Activated T-cell treated with anti-CD3 and anti-CD28 coated beads, Interleukin-2, amount 50 U/mL, for 24 hours (primary cell): ENCODE data around the gene RECK.

Experiments used
- DNase-seq: peaks from one replicate; pipeline ENCODE4 v3.0.0-alpha.2; 2020
- H3K27ac Mint-ChIP-seq: 2 replicates; pipeline ENCODE4 v1.8.0; 2020; ENCODE audit warnings: mild to moderate bottlenecking, mixed read lengths
- H3K27me3 Mint-ChIP-seq: 2 replicates; pipeline ENCODE4 v1.8.0; 2020; ENCODE audit warnings: mixed read lengths
- H3K36me3 Mint-ChIP-seq: 2 replicates; pipeline ENCODE4 v1.8.0; 2020; ENCODE audit warnings: low read depth, mixed read lengths
- H3K4me1 Mint-ChIP-seq: 2 replicates; pipeline ENCODE4 v1.8.0; 2020; ENCODE audit warnings: low read depth, mixed read lengths
- H3K4me3 Mint-ChIP-seq: 2 replicates; pipeline ENCODE4 v1.8.0; 2020; ENCODE audit warnings: mild to moderate bottlenecking, moderate library complexity, mixed read lengths
- H3K9me3 Mint-ChIP-seq: 2 replicates; pipeline ENCODE4 v1.8.0; 2020; ENCODE audit warnings: mixed read lengths

The RECK gene

DNA sequence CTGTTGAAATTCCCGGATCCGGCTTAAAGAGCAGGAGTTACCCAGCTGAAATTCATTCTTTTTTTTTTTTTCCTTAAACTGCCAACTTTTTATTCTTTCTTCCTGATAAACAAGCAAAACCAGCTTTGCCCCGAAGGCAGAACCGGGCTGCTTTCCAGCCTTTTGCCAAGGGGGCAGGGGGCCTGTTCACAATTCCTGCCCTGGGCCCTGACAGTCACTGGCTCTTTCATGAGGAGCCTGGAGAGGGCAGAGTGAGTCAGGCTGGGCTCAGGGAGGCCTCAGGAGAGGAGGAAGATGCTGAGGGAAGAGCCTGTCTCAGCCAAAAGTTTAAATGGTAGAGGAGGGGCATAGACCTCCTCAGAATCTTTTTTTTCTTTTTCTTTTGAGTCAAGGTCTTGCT lies 104.6 kb downstream of the RECK start:
- Mint-ChIP-seq H3K9me3 (peaks cover 11% of the 10 kb centered on the region), H3K4me3 (no peak overlapping the region), H3K36me3 (peaks cover 16% of the 10 kb centered on the region), H3K27ac (peak overlapping the region; percentile 76), H3K27me3 (peaks cover 2% of the 10 kb centered on the region), H3K4me1 (peaks cover 88% of the 10 kb centered on the region)
- DNase-seq, result no peak

DNA sequence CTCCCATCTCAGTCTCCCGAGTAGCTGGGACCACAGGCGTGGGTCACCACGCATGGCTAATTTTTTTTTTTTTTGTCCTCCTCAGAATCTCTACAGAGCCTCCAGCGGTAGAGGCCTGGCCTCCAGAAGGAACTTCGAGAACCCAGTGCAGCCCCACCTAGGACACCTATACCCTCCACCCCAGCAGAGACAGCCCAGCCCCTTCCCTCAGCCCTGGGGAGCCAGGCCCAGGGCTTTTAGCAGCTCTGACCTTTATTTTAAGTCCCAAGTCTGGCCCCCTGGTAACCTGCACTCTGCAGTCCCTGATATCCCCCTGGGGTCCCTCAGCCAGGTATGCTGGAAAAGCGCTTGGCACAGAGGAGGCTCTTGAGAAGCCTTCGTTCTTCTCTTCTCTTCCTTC lies 105.0 kb downstream of the RECK start:
- peaks cover 2% of the 10 kb centered on the region for H3K27me3 Mint-ChIP-seq
- H3K27ac Mint-ChIP-seq, result peak overlapping the region; percentile 52
- H3K4me3 Mint-ChIP-seq, result no peak overlapping the region
- H3K36me3 Mint-ChIP-seq, result peaks cover 18% of the 10 kb centered on the region
- DNase-seq, result no peak
- H3K4me1 Mint-ChIP-seq, result peaks cover 90% of the 10 kb centered on the region
- peaks cover 12% of the 10 kb centered on the region for H3K9me3 Mint-ChIP-seq

DNA sequence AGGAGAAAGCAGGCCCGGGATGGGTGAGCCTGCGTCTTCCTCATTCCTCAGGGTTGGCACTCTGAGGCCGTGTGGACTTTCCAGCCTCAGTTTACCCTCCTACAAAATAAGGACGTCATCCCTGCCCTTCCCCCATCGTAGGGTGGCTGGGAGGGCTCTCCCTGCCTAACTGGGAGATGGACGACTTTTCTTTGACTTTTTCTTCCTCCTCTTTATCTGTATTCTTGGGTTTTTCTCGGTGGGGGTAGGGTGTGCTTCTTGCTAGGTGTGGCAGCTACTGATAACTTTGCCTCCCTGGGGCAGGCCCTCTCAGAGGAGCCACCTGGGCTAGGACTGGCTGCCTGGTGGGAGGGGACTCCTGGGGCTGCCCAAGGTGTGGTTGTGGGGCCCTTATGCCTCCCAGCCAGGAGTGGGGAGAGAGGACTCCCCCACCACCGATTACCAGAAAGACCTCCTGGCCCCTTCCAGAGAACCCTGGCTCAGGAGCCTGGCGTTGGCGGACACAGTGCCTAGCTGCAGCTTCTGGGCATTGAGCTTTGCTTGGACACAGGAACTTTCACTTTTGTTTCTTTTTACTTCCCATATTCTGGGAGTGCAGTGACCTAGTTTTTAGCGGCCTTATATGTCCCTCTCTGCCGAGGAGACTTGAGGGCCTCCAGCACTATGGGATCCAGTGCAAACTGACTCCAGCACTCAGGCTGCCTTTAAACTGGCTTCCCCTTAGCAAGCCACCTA lies 106.0 kb downstream of the RECK start:
- peaks cover 91% of the 10 kb centered on the region for H3K4me1 Mint-ChIP-seq
- DNase-seq, result no peak
- peaks cover 21% of the 10 kb centered on the region for H3K36me3 Mint-ChIP-seq
- peak overlapping the region; percentile 58 for H3K4me3 Mint-ChIP-seq
- peaks cover 12% of the 10 kb centered on the region for H3K9me3 Mint-ChIP-seq
- H3K27me3 Mint-ChIP-seq, result no peaks in the 10 kb centered on the region
- H3K27ac Mint-ChIP-seq, result peak overlapping the region; percentile 87

DNA sequence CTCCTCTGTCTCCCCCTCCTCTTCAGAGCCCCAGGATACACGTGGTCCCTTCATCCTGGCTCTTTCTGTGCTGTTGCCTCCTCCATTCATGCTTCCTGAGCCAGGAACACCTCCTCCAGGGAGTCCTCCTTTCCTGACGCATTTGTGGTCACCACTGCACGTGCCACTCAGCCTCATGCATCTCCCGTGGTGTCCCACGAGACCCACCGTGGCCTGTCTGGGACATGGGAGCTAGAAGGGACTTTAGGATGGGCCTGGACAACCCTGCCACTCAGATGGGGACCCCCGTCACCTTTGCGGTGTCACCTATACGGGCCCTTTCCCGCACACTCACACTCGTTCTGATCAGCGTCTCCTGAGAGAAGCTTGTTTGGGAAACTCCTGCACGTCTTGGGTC lies 106.5 kb downstream of the RECK start:
- DNase-seq, result peak; percentile 39
- Mint-ChIP-seq H3K27ac (peak overlapping the region; percentile 87), H3K27me3 (no peaks in the 10 kb centered on the region), H3K4me1 (peaks cover 92% of the 10 kb centered on the region), H3K9me3 (peaks cover 12% of the 10 kb centered on the region), H3K4me3 (peak overlapping the region; percentile 58), H3K36me3 (peaks cover 24% of the 10 kb centered on the region)

DNA sequence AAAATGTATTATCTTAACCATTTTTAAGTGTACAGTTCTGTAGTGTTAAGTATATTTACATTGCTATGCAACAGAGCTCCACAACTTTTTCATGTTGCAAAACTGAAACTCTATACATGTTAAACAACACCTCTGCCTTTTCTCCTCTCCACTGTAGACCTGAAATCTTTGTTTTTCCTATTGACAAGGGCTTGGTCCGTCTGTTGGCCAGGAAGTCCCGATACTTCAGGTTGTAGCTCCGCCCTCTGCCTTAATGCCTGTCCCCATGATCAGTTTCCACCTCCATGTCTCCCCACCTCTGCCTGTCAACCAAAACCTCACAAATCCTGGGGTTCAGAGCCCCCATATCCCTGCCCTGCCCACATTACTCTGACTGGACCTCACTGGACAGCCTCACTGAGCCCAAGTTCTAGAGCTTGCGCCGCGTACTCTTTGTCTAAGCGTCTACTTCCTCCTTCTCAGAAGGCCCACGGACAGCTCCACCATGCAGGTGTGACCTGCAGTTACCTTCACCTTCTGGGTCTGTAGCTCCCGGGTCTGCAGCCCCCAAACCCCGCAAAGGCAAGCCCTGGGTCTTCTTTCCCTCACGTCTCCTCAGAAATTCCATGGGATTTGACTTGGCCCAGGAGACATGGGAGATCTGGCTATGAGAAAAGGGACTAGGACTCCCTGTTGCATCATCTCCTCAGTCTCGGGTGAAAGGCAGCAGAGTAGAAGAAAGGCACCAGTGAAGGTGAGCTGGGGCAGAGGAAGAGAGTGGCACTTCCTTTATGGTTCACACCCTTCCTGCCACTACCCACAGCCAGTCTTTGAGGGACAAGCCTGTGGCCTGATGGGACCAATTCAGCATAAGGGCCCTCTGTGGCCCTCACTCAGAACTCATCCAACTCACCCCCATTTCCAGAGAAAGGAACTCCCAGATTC lies 107.9 kb downstream of the RECK start:
- H3K4me3 Mint-ChIP-seq, result peak overlapping the region; percentile 58
- H3K27me3 Mint-ChIP-seq, result no peaks in the 10 kb centered on the region
- DNase-seq, result peak; percentile 52
- H3K36me3 Mint-ChIP-seq, result peaks cover 26% of the 10 kb centered on the region
- H3K4me1 Mint-ChIP-seq, result peaks cover 90% of the 10 kb centered on the region
- H3K9me3 Mint-ChIP-seq, result peaks cover 12% of the 10 kb centered on the region
- peak overlapping the region; percentile 87 for H3K27ac Mint-ChIP-seq

DNA sequence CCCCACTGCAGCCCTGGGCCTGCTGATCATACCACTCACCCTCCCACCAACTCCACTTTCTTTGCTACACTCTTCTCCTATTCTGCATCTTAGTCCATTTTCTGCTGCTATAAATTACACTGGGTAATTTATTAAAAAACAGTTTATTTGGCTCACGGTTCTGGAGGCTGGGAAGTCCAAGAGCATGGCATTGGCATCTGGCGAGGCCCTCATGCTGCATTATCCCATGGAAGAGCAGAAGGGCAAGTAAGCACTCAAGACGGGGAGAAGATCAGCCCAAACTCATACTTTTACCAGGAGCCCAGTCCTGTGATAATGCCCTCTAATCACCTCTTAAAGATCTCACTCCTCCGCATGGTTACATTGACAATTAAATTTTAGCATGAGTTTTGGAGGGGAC lies 109.3 kb downstream of the RECK start:
- H3K4me3 Mint-ChIP-seq, result no peak overlapping the region

DNA sequence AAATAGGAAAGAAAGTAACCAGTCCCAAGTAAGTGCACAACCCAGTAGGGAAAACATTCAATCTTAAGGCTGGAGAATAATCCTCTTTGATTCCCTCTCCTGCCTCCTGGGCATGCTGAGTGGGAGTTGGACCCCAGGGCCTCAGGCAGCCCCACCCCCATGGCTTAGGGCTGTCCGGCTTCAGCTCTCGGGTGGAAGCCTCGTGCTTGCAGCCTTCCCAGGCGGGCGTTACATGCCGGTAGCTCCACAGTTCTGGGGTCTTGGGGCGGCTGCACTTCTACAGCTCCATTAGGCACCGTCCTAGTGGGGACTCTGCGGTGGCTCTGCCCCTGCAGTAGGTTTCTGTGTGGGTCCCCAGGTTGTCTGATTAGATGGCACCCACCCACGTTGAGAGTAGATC lies 109.9 kb downstream of the RECK start:
- no peak for DNase-seq
- Mint-ChIP-seq H3K9me3 (peaks cover 12% of the 10 kb centered on the region), H3K27me3 (no peaks in the 10 kb centered on the region), H3K27ac (no peak overlapping the region), H3K4me1 (peaks cover 91% of the 10 kb centered on the region), H3K36me3 (peaks cover 27% of the 10 kb centered on the region), H3K4me3 (no peak overlapping the region)

More for the DNA sequence above, 109.3 kb downstream of the RECK start:
- Mint-ChIP-seq H3K27me3 (no peaks in the 10 kb centered on the region), H3K36me3 (peaks cover 26% of the 10 kb centered on the region), H3K27ac (no peak overlapping the region), H3K9me3 (peaks cover 12% of the 10 kb centered on the region), H3K4me1 (peaks cover 90% of the 10 kb centered on the region)
- no peak for DNase-seq

DNA sequence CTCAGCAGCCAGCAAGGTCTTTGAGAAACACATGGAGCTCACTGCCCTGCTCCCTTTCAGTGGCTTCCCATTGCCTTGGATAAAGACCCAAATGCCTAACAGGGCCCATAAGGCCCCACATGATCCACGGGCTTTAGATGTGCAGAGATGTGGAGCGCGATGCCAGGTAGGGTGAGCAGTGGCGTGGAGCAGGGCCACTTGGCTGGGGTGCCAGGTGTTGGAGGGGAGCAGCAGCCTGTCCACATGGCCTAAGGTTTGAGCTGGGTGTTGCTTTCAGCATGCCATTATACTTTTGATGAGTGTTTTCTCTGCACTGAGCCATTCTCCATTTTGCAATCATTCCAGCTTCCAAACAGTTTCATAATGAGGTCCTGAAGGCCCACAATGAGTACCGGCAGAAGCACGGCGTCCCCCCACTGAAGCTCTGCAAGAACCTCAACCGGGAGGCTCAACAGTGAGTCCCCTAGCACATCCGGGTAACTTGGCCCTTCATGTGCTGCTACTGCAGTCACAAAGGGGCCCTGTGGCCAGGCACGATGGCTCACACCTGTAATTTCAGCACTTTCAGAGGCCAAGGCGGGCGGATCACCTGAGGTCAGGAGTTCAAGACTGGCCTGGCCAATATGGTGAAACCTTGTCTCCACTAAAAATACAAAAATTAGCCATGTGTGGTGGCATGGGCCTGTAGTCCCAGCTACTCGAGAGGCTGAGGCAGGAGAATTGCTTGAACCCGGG lies 110.9 kb downstream of the RECK start:
- H3K27me3 Mint-ChIP-seq, result no peaks in the 10 kb centered on the region
- H3K27ac Mint-ChIP-seq, result no peak overlapping the region
- no peak overlapping the region for H3K4me3 Mint-ChIP-seq

DNA sequence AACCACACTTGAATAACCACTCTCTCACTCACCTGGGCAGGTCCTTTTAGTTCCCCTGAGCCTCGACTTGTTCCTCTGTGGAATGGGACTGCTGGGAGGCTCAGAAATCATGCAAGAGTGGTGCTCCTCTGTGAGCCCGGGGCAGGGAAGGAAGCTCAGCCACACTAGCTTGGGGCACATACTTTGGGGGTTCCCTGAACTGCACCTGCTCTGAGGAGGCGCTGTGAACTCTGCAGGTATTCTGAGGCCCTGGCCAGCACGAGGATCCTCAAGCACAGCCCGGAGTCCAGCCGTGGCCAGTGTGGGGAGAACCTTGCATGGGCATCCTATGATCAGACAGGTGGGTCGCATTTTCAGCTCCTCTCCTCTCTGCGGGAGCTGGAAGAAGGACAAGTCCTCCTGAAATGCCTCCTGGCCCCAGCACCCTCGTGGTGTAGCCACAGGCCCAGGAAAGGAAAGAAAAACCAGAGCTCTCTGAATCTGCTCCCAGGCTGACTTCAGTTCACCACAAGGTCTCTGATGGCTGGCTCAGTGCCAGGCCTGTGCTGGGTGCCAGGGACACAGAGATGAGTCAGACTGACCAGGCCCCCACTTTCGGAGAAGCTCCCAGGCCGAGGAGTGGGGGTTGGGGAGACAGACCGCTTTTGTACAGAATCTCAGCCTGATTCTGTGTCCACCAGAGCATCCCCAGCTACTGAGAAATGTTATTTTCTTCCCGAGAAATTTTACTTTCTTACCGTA lies 111.8 kb downstream of the RECK start:
- DNase-seq, result peak; percentile 73
- H3K9me3 Mint-ChIP-seq, result peaks cover 12% of the 10 kb centered on the region
- H3K27me3 Mint-ChIP-seq, result no peaks in the 10 kb centered on the region
- H3K4me1 Mint-ChIP-seq, result peaks cover 89% of the 10 kb centered on the region
- H3K27ac Mint-ChIP-seq, result peak overlapping the region; percentile 38
- no peak overlapping the region for H3K4me3 Mint-ChIP-seq
- H3K36me3 Mint-ChIP-seq, result peaks cover 32% of the 10 kb centered on the region

More for the DNA sequence above, 110.9 kb downstream of the RECK start:
- no peak for DNase-seq
- Mint-ChIP-seq H3K4me1 (peaks cover 90% of the 10 kb centered on the region), H3K36me3 (peaks cover 32% of the 10 kb centered on the region), H3K9me3 (peaks cover 12% of the 10 kb centered on the region)

DNA sequence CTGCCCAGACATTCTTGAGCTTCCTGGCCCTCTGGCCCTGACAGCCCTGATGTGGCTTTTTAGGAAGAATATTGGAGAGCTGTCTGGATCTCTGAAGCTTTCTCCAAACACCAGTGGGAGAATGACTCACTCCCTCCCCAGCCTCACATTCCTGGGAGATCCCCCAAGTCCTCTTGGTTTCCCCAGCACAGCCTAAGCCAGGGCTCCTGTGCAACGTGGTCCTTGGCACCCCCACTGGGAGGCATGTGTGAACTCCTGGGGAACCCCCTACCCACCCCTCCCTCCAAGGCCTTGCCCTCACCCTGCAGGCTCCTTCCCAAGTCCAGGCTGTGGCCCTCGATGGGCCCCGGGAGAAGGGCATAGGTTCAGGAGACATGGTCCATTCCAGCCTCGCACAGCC lies 112.5 kb downstream of the RECK start:
- H3K36me3 Mint-ChIP-seq, result peaks cover 29% of the 10 kb centered on the region
- H3K9me3 Mint-ChIP-seq, result peaks cover 12% of the 10 kb centered on the region
- peaks cover 87% of the 10 kb centered on the region for H3K4me1 Mint-ChIP-seq
- no peak overlapping the region for H3K27ac Mint-ChIP-seq
- no peak overlapping the region for H3K4me3 Mint-ChIP-seq
- DNase-seq, result no peak
- no peaks in the 10 kb centered on the region for H3K27me3 Mint-ChIP-seq

DNA sequence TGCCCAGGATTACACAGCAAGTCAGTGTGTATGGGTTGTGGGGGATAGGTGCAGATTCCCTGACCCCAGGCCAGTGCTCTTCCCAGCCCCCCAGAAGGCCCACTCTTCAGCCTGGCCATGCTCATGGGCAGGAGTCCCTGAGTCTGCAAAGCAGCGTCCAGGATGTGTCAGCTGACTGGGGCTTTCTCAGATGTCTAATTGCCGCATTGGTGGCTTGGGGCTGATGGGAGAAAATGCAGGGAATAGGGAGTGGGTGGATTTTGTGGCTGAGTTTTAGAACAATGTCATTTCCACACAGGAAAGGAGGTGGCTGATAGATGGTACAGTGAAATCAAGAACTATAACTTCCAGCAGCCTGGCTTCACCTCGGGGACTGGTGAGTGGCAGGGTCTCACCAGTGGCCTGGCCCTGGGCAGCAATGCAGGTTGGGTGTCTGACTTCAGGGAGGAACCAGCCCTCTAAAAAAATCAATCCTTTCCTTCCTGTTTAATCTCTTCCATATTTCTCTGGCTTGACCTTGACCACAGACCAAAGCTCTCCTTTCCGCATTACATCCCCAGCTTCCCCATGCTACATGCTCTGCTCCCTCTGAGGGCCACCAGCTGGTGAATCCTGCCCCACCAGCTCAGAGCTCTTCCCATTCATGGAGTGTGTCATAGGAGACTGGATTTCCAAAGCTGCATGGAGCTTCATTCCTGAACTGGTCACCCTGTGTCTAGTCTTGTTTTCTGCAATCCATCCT lies 114.0 kb downstream of the RECK start:
- DNase-seq, result no peak
- H3K4me1 Mint-ChIP-seq, result peaks cover 79% of the 10 kb centered on the region
- no peaks in the 10 kb centered on the region for H3K27me3 Mint-ChIP-seq
- H3K4me3 Mint-ChIP-seq, result peak overlapping the region; percentile 75
- H3K27ac Mint-ChIP-seq, result peak overlapping the region; percentile 95
- H3K9me3 Mint-ChIP-seq, result peaks cover 7% of the 10 kb centered on the region
- peaks cover 27% of the 10 kb centered on the region for H3K36me3 Mint-ChIP-seq

DNA sequence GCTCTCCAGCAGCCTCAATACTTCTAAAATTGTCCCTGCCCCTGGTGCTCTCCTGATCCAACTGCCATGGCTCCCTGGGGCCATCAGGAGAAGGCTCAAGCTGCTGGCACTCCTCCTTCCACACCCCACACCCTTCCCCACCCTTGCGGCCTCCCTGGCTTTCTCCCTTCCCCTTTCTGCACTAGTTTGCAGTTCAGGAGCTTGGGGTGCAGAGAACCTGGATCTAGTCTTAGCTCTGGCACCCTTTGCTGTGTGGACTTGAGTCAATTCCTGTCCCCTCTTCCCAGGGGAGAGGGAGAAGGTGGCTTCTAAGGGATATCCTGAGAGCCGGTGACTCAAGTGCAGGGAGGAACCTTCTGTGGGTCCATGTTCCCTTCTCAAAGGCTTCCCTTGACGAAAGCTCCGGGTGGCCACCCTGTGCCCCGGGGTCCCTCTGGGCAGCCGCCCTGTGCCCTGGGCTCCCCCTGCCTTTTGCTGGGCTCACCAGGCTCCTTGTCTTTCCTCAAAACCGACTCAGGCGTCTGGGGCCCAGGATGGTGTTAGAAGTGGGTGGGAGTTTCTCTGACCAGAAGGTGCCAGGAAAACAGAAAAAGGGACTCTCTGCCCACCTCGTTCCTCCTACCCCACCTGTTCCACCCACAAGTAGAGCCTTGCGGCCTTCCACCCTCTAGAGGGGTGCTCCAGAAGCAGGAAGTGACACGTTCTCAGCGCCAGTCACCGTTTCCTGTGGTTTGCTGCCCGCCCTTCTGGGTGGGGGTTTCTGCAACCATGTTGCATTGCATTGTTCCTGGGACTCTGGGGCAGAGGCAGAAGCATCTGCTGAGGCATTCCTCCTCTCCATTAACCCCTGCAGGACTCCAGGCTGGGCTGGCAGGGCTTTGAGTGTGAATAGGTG lies 114.8 kb downstream of the RECK start:
- peaks cover 23% of the 10 kb centered on the region for H3K36me3 Mint-ChIP-seq

More for the DNA sequence above, 114.8 kb downstream of the RECK start:
- DNase-seq, result peak; percentile 88
- Mint-ChIP-seq H3K4me1 (peaks cover 75% of the 10 kb centered on the region), H3K27me3 (no peaks in the 10 kb centered on the region), H3K4me3 (peak overlapping the region; percentile 75), H3K27ac (peak overlapping the region; percentile 95), H3K9me3 (peaks cover 2% of the 10 kb centered on the region)
